ENCODE results near the gene SRSF8. TPM values are rescaled to one million over a fixed set of nuclear protein-coding genes. Genes with fewer than 3 reads are reported as not detected.
"Not testable (repeated sequence)": the region's sequence is repeated elsewhere in the genome, so short reads cannot be mapped to it uniquely, and the experiment has no call there.

The SRSF8 gene, protein sequence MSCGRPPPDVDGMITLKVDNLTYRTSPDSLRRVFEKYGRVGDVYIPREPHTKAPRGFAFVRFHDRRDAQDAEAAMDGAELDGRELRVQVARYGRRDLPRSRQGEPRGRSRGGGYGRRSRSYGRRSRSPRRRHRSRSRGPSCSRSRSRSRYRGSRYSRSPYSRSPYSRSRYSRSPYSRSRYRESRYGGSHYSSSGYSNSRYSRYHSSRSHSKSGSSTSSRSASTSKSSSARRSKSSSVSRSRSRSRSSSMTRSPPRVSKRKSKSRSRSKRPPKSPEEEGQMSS
- total RNA-seq: 57.6 and 67.2 TPM in 2 replicates
- long read RNA-seq, full-length matches to known transcripts: 81 of 89 reads
- long read RNA-seq, partial matches to known transcripts: 0 of 89 reads
- long read RNA-seq, other reads (novel, unspliced or antisense): 8 of 89 reads

DNA sequence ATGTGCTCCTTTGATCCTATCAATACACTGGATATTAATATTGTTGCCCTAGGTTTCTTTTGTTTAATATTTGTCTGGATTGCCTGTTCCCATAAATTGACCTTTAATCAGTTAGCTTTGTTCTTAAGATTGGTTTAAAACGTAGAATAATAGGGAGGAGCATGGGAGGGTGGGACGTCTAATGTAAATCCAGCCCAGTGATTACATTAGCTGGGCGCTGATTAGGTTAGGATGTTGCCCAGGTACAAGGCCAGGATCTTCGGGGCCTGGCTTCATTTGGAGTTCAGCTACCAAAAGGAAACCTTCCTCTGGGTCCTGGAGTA is at the start of gene SRSF8:
TSS of gene SRSF8 (plus strand) at position 204 of the 323 bp plus-strand sequence. CDS start 308 bp downstream, outside the sequence.
- no peak for DNase-seq (ENCODE audit: extremely low spot score, unreplicated experiment)
- peak within 1 kb of the TSS; percentile 95 for H3K27ac Mint-ChIP-seq (ENCODE audit: unreplicated experiment)
- H3K27me3 Mint-ChIP-seq (ENCODE audit: unreplicated experiment): peaks cover 15% of the 10 kb centered on the region
- H3K4me1 Mint-ChIP-seq (ENCODE audit: unreplicated experiment): peaks cover 24% of the 10 kb centered on the region
- peak within 1 kb of the TSS; percentile 92 for H3K4me3 Mint-ChIP-seq (ENCODE audit: unreplicated experiment)
- H3K9me3 Mint-ChIP-seq (ENCODE audit: unreplicated experiment): no peaks in the 10 kb centered on the region
- H3K36me3 Mint-ChIP-seq (ENCODE audit: unreplicated experiment): peaks cover 16% of the 10 kb centered on the region
- TF ChIP-seq, protein P1, sequence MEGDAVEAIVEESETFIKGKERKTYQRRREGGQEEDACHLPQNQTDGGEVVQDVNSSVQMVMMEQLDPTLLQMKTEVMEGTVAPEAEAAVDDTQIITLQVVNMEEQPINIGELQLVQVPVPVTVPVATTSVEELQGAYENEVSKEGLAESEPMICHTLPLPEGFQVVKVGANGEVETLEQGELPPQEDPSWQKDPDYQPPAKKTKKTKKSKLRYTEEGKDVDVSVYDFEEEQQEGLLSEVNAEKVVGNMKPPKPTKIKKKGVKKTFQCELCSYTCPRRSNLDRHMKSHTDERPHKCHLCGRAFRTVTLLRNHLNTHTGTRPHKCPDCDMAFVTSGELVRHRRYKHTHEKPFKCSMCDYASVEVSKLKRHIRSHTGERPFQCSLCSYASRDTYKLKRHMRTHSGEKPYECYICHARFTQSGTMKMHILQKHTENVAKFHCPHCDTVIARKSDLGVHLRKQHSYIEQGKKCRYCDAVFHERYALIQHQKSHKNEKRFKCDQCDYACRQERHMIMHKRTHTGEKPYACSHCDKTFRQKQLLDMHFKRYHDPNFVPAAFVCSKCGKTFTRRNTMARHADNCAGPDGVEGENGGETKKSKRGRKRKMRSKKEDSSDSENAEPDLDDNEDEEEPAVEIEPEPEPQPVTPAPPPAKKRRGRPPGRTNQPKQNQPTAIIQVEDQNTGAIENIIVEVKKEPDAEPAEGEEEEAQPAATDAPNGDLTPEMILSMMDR (IDR thresholded peaks at IDR 0.05): no peak

DNA sequence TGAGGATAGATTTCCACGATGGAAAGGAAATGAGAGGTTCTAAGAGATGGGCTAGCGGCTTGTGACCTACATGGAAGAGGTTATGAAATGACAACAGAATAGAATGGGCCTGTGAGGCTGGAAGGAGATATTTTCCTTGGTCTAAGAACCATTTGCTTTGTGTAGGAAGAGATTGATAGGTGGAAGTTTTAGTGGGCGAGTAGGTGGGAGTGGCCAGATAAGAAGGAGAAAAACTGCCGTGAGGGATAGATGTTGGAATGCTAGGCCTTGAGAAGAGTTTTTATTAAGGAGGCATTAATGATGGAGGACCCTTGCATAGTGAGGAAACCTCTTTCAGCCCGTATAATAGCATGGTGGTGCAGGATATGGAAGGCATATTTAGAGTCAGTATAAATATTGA is 45.3 kb upstream of the SRSF8 start:
- not testable (repeated sequence) for DNase-seq (ENCODE audit: extremely low spot score, unreplicated experiment); H3K9me3 Mint-ChIP-seq (ENCODE audit: unreplicated experiment); H3K4me3 Mint-ChIP-seq (ENCODE audit: unreplicated experiment); H3K4me1 Mint-ChIP-seq (ENCODE audit: unreplicated experiment); H3K36me3 Mint-ChIP-seq (ENCODE audit: unreplicated experiment); H3K27me3 Mint-ChIP-seq (ENCODE audit: unreplicated experiment); H3K27ac Mint-ChIP-seq (ENCODE audit: unreplicated experiment)

DNA sequence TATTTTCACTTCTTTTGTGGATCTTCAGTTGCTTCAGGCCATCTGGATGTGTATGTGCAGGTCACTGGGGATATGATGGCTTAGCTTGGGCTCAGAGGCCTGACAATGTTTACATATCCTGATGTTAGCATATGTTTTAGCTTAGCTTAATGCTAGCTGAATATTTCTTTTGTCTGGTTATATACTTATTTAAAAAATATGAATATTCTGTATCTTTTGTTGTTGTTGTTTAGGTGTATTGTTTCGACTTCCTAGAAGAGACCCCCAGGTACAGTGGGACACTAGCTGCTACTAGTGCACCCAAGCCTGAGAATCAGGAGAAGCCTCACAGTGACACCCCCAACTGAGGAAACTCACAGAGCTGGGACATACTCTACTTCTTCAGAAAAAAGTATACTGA is 41.8 kb upstream of the SRSF8 start, which contains the start of gene KDM4E:
TSS of gene KDM4E (plus strand) at position 301 of the 400 bp plus-strand sequence. CDS start 300 bp downstream, outside the sequence.
- TF ChIP-seq, protein P1 (IDR thresholded peaks at IDR 0.05): no peak
- Mint-ChIP-seq H3K27me3 (ENCODE audit: unreplicated experiment) (no peaks in the 10 kb centered on the region), H3K4me3 (ENCODE audit: unreplicated experiment) (no peak within 1 kb of the TSS), H3K27ac (ENCODE audit: unreplicated experiment) (no peak within 1 kb of the TSS), H3K4me1 (ENCODE audit: unreplicated experiment) (no peaks in the 10 kb centered on the region), H3K9me3 (ENCODE audit: unreplicated experiment) (peaks cover 3% of the 10 kb centered on the region), H3K36me3 (ENCODE audit: unreplicated experiment) (no peaks in the 10 kb centered on the region)
- DNase-seq (ENCODE audit: extremely low spot score, unreplicated experiment): no peak

DNA sequence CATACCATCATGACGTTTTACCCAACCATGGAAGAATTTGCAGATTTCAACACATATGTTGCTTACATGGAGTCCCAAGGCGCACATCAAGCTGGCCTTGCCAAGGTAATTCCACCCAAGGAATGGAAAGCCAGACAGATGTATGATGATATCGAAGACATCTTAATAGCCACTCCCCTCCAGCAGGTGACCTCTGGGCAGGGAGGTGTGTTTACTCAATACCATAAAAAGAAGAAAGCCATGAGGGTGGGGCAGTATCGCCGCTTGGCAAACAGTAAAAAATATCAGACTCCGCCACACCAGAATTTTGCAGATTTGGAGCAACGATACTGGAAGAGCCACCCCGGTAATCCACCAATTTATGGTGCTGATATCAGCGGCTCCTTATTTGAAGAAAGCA is 41.1 kb upstream of the SRSF8 start:
- not testable (repeated sequence) for H3K36me3 Mint-ChIP-seq (ENCODE audit: unreplicated experiment); H3K4me1 Mint-ChIP-seq (ENCODE audit: unreplicated experiment); H3K9me3 Mint-ChIP-seq (ENCODE audit: unreplicated experiment); H3K27ac Mint-ChIP-seq (ENCODE audit: unreplicated experiment); H3K4me3 Mint-ChIP-seq (ENCODE audit: unreplicated experiment); DNase-seq (ENCODE audit: extremely low spot score, unreplicated experiment); H3K27me3 Mint-ChIP-seq (ENCODE audit: unreplicated experiment)

DNA sequence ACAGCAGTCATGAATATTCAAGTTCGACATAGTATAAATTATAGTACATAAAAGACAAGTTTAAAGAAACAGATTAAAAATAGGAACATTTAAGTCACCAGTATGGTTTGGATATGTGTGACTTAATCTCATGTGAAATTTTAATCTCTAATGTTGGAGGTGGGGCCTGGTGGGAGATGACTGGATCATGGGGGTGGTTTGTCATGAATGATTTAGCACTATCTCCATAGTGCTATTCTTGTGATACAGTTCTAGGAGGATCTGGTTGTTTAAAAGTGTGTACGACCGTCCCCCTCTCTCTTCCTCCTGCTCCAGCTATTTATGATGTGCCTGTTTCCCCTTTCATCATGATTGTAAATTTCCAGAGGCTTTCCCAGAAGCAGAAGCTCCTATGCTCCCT is 38.4 kb upstream of the SRSF8 start:
- H3K36me3 Mint-ChIP-seq (ENCODE audit: unreplicated experiment): no peaks in the 10 kb centered on the region
- H3K9me3 Mint-ChIP-seq (ENCODE audit: unreplicated experiment): peaks cover 6% of the 10 kb centered on the region
- no peak for DNase-seq (ENCODE audit: extremely low spot score, unreplicated experiment)
- peaks cover 20% of the 10 kb centered on the region for H3K27me3 Mint-ChIP-seq (ENCODE audit: unreplicated experiment)
- H3K4me1 Mint-ChIP-seq (ENCODE audit: unreplicated experiment): no peaks in the 10 kb centered on the region
- no peak overlapping the region for H3K4me3 Mint-ChIP-seq (ENCODE audit: unreplicated experiment)
- no peak overlapping the region for H3K27ac Mint-ChIP-seq (ENCODE audit: unreplicated experiment)
- TF ChIP-seq, protein P1 (IDR thresholded peaks at IDR 0.05): no peak

DNA sequence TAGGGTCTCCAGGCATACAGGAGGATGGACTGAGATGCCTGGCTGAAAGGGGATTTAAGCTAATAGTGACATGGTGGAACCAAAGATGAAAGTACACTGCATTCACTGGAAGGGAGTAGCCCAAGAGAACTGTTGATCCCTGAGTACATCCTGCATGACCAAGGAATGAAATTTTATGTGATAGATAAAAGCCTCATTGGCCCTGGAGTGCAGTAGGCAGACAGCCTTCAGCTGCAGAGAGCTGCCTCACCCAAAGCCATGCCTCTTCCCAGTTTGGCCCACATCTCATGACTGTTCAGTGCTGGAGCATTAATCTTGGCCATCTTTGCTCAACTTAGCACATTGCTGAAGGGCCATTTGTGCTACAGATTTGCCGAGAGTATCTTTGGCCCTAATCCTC is 33.7 kb upstream of the SRSF8 start:
- TF ChIP-seq, protein P1 (IDR thresholded peaks at IDR 0.05): no peak
- Mint-ChIP-seq H3K4me3 (ENCODE audit: unreplicated experiment) (no peak overlapping the region), H3K9me3 (ENCODE audit: unreplicated experiment) (peaks cover 6% of the 10 kb centered on the region), H3K27ac (ENCODE audit: unreplicated experiment) (no peak overlapping the region), H3K4me1 (ENCODE audit: unreplicated experiment) (no peaks in the 10 kb centered on the region), H3K27me3 (ENCODE audit: unreplicated experiment) (peaks cover 43% of the 10 kb centered on the region), H3K36me3 (ENCODE audit: unreplicated experiment) (no peaks in the 10 kb centered on the region)
- DNase-seq (ENCODE audit: extremely low spot score, unreplicated experiment): no peak

Data from osteocyte (in vitro differentiated cells).